ENCODE data around the gene METRNL.

METRNL gene

GRCh38 chr17:83094291-83094690, 14.9 kb downstream of the METRNL start:
- no peak for DNase-seq

DNA sequence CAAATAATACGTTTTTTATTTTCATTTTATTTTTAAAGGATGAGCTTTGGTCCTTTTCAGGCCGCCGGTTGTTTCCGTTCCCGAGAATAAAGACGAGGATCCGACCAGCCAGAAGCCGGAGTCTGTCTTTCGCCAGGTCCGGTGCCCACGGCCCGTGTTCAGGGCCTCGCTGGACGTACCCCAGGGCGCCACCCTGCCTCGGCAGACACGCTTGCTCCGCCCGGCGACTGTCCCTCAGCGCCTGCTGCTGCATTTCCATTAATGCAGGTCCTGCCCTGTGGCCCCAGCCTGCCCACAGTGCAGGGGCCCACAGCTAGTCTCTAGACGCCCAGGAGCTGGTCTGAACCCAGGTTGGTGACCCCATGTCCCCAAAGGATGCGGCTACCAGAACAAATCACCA, 15.6 kb downstream of the METRNL start:
- no peak for DNase-seq

GRCh38 chr17:83096401-83097224, 17.2 kb downstream of the METRNL start:
- no peak for DNase-seq

DNA sequence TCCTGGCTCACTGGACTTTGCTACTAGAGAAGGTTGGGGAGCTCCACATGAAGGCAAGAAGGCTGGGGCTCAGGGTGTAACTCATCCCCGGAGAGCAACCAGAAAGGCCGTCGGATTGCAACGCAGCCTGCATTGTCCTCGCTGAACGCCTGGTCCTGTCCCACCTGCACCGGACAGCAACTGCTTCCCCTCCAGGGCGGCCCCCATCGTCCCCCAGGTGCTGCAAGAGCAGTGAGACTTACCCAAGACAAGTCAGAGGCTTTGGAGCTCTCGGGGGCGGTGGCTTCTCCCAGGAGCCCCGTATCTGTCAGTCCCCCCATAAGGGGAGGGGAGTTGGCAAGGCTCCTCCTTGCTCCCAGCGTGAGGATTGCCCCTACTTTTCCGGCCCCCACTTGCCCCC, 18.4 kb downstream of the METRNL start:
- no peak for DNase-seq

DNA sequence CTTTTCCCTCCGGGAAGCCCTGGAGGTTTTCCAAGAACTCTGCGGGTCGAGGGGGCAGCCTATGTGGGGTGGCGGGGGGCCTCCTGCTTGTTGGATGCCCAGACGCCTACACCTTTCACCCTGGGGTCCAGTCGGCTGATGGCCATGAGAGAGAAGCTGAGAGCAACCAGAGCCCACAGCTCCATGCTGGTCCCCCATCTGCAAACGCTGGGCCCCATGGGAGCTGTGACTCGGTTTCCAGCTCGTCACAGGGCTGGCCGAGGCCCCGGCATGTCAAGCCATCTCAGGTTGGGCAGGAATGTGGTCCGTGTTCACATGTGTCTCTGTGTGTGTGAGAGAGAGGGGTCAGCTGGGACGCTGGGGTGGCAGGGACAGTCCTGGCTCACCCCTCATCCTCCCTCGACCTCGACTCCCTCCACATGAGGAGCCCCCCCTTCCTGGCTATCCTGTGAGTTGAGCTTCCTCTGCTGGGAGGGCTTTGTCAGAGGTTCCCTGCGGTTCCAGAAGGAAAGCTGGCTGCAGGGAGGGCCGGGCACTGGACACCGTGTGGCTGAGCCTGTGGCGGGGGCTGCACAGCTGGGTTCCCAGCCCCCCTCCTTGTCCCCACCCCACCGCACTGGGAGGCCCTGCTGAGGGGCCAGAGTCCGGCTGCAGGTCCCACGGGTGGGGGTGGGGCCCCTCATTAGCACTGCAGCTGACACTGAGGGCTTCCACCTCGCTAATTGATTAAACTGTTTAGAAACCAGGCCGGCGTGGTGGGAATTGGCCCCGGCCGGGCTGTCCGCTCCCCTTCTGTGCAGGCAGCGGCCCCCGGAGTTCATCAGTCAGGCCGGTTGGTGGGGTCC, 19.1 kb downstream of the METRNL start:
- DNase-seq: no peak

GRCh38 chr17:83099086-83099555, 19.7 kb downstream of the METRNL start:
- no peak for DNase-seq

GRCh38 chr17:83099570-83100181, 20.3 kb downstream of the METRNL start:
- no peak for DNase-seq

DNA sequence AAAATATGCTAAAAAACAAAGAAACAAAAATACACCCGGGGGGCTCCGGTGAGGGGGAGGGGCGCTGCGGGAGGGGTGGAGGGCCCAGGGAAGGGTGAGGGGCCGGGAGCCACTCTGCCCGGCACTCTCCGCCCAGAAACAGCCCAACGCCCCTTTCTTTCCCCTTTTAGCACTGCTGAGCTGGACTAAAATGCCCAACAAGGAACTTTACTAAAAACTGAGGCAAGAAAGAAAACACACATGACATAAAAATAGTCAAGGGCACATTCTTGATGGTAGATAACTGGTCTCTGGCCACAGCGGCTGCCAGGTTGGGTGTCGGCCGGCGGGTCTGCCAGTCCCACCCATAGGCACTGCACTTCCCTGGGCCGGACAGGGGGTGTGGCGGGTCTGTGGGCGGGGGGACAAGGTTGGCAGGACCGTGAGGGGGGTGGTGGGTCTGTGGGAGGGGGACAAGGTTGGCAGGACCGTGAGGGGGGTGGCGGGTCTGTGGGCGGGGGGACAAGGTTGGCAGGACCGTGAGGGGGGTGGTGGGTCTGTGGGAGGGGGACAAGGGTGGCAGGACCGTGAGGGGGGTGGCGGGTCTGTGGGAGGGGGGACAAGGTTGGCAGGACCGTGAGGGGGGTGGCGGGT, 20.9 kb downstream of the METRNL start:
- DNase-seq: no peak

DNA sequence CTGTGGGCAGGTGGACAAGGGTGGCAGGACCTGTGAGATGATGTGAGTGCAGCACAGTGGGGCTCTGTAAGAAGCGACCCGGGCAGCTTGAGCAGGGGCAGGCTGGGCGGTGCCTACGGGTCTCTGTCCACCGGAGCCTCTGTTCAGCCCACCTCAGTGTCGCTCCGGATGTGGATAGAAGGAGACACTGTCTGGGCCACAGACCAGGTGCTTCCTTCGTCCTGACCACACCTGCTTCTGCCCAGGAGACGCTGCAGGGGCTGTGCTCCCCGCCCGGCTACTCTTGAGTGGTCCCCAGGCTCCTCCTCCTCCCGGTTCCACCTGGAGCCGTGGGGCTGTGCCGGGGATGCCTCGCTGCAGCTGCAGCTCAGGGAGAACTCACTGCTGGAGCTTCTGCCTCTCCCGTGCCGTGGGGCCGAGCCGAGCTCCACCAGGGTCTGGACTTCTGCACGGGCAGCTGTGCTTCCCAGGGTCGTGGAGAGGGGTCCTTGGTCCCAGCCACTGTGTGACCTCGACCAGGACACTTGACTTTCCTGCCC, 21.5 kb downstream of the METRNL start:
- no peak for DNase-seq

DNA sequence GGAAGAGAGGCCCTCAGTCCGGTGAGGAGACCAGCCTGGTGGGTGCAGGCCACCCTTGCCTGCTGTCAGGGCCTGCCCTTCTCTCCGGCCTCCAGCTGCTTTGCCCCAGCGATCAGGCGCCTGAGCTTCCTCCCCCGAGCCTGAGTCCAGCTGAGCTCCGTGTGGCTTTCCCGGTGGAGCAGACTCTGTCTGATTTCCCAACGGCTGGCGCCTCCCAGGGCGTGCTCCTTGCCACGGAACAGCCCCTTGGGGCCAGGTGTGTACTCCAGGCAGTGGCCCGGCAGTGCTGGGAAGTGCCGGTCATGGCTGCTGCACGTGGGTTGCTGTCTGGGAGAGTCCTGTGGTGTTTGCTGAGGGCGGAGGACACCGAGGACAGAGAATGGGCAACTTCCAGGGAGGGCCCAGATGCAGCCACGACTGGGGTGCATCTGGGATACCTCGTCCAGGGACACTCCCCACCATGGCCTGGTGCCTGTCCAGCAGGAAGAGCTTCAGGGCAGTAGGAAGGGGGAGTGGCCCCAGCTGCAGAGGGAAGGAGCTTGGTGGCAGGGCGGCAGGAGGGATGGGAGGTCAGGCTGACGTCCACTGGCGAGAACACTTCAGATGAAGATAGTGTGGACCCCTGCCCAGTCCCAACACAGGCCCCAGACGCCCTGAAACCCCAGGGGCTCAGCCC, 22.5 kb downstream of the METRNL start:
- DNase-seq: no peak

DNA sequence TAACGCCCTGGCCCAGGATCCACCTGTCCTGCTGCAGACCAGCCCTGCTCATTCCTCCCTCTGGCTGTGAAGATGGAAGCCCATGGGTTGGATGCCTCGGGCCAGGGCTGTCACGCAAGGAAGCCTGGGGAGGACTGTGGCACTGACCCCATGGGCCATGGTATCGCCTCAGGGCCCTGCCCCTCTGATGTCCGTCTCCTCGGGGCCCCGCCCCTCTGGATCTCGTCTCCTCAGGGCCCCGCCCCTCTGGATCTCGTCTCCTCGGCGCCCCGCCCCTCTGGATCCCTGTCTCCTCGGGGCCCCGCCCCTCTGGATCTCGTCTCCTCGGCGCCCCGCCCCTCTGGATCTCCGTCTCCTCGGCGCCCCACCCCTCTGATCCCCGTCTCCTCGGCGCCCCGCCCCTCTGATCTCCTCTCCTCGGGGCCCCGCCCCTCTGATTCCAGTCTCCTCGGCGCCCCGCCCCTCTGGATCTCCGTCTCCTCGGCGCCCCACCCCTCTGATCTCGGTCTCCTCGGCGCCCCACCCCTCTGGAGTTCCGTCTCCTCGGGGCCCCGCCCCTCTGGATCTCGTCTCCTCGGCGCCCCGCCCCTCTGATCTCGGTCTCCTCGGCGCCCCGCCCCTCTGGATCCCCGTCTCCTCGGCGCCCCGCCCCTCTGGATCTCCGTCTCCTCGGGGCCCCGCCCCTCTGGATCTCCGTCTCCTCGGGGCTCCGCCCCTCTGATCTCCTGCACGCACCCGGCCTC, 24.0 kb downstream of the METRNL start:
- DNase-seq: no peak

DNA sequence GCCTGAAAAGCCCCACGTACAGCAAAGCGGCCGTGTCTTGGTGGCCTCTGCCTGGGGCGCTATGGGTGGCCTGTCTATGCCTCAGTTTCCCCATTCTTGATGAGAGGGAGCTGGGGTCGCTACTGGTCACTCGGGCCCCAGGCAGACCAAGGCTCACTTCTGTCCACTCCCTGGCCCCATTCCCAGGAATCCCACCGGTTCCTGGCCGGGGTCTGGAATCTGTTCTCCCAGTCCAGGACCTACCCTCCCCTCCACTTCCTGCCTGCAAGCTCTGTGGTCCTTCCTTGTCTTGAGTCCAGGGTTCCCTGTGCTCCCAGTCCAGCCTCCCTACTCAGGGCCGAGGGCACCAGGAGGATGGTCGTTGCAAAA, 24.5 kb downstream of the METRNL start:
- DNase-seq: no peak

DNA sequence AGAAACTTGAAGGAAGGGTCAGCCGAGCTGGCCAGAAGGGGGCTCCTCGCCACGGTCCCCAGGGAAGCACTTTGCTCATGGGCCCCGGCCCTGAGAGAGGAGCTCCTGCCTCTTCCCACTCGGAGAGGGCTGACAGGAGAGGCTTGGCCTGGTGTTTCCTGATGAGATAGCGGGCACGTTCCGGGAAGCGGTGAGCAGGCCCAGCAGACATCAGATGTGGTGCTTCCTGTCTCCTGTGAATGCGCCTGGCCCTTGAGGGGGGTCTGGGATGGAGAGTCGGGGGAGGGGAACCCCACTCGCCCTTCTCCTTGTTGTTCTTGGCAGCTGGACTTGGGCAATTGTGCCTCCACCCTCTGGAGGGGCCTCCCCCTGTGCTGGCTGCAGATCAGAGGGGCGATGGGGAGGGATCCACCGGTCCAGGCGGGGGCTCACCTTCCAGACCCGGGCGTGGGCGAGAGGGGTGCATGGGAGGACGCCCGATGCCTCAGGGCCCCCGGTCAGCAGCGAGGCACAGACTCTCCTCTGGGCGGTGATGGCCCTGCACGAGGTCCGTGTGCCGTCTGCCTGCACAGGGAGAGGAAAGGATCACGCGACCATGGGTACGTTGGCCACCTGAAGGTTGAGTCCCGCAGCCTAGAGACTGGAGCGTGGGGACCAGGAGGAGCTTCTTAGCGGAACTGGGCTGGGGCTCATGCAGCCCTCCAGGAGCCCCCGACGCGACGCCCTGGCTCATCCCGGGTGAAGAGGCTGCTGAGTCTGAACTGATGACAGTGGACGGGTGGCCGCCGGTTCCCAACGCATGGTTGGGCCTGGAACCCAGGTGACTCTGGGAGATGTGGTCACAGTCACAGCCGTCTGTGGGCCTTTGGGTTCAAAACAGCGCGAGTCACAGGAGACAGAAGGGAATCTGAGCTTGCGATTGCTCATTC, 25.4 kb downstream of the METRNL start:
- no peak for DNase-seq

GRCh38 chr17:83105512-83105911, 26.1 kb downstream of the METRNL start:
- DNase-seq: no peak

DNA sequence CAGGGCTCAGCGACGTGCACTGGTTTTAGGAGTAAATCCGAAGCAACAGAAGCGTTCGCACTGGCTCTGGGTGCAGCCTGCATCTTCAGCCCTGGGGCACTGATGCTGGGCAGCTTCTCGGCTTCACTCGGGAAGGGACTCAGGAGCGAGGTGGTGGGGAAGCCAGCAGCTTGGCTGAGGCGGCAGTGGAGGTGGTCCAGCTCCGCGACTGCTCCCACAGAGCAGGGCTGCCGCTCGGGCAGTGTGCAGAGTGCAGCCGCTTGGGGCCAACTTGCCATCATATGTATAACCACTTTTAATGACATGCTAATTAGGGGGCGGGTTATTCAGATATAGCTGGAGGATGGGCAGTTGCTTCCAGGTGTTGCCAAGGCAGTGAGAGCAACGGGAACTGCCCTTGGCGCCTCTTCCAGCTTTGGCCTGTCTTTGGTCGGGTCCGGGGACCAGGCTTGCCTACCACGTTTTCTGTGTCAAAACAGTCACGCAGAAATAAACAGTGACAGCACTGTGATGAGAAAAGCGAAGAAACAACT, 26.7 kb downstream of the METRNL start:
- no peak for DNase-seq

- DNase-seq: no peak
Measured at GRCh38 chr17:83106913-83107655, 27.7 kb downstream of the METRNL start.

GRCh38 chr17:83107656-83108048, 28.2 kb downstream of the METRNL start:
- DNase-seq: no peak

DNA sequence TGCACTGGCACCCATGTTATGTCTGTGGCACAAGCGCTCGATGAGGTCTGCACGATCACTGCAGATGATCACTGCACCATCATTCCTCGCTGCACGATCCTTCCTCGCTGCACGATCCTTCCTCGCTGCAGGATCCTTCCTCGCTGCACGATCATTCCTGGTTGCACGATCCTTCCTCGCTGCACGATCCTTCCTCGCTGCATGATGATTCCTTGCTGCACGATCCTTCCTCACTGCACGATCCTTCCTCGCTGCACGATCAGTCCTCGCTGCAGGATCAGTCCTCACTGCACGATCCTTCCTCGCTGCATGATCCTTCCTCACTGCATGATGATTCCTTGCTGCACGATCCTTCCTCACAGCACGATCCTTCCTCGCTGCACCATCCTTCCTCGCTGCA, 29.3 kb downstream of the METRNL start:
- DNase-seq: no peak

- no peak for DNase-seq
Measured at GRCh38 chr17:83109386-83109785, 30.0 kb downstream of the METRNL start.
